ELR (cell line): Measurements from ENCODE around the gene TCEANC2.
"Not testable (repeated sequence)": the region's sequence is repeated elsewhere in the genome, so short reads cannot be mapped to it uniquely, and the experiment has no call there.

Experiments
- DNase-seq: peaks from one replicate; pipeline ENCODE4 v3.0.0-alpha.2; 2015; ENCODE audit warnings: low read depth

The TCEANC2 gene

DNA sequence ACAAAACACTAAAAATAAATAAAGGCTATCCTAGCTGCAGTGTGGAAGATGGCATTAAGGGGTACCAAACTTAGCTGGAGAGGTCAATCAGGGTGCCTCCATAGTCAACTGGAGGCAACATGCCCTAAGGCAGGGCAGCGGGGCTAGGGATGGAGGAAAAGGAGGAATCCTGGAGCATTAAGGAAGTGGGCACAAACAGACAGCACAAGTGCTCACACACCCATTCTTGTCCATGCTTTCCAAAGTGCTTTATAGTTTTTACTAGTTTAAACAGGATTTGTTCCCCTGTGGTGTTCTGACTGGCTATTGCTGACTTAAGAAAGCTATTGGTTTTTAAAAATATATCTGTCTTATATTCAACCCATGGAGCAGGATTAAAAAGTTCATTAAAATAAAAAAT, 33.3 kb downstream of the TCEANC2 start:
- DNase-seq, result no peak

DNA sequence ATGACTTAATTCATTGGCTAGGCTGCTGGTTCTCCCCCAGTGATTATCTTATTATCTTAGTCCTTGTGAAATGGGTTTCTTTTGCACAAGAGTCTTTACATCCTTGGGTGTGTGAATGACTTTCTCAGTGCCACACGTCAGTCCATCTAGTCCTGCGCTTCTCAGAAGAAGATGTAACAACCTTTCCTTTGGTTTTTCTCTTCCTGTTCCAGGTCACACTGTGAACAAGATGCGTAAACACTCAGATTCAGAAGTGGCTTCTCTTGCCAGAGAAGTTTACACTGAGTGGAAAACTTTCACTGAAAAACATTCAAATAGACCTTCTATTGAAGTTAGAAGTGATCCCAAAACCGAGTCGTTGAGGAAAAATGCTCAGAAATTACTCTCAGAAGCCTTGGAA, 35.0 kb downstream of the TCEANC2 start:
- DNase-seq, result no peak

DNA sequence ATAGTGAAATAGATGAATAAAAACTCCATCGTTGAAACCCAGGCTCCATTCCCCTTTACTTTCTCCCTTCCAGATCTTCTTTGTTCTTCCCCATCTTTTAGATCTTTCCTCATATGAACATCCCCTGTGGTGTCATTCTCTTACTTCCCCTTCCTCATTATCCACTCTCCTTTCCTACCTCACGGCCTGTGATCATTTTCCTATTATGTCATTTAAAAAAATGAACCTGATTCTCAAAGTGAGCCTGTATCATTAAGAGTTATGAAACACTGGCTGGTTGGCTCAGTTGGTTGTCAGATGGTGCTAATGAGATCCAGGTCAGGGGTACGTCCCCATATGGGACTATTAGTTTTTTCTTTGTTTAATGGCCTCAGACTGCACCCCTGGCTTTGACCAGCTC, 38.3 kb downstream of the TCEANC2 start:
- DNase-seq, result no peak

DNA sequence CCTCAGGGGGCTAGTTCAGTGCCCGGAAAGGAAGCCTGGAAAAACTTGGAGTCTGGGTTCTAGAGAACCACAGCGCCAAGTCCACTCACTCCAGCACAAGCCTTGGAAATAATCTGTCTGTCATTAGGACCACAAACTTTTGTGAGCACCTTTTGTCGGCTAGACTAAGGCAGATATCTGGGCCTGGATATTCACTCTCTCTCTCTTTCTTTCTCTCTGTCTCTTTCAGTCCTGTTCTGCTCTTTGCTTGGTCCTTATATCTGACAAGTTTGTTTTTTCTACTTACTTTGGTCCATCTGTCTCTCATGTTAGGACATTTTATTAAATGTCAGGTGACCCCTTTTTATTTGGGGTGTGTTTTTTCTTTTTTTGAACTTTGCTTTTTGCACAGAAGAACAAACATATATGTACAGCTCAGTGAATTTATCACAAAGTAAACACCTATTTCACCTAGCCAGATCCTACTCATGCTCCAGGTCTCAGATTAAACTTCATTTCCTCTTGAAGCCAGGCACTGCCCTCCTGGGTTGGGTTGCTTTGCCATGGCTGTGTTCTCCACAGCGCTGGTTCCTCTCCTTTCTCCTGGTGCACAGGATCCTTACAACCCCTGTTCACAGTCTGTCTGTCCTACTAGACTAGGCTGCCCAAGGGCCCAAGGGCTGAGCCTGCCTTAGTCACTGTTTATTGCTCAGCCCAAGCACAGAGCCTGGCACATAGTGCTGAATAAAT, 40.8 kb downstream of the TCEANC2 start:
- no peak for DNase-seq

DNA sequence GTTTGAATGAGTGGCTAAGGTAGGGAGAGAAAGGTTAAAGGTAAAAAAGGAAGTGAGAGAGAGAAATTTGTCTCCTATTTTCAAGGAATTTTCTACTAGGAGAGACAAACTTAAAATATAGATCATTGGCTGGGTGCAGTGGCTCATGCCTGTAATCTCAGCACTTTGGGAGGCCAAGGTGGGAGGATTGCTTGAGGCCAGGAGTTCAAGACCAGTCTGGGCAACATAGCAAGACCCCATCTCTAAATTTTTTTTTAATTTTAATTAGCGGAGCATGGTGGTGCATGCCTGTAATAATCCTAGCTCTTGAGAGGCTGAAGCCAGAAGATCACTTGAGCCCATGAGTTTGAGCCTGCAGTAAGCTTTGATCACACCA, 41.3 kb downstream of the TCEANC2 start:
- DNase-seq, result not testable (repeated sequence)

DNA sequence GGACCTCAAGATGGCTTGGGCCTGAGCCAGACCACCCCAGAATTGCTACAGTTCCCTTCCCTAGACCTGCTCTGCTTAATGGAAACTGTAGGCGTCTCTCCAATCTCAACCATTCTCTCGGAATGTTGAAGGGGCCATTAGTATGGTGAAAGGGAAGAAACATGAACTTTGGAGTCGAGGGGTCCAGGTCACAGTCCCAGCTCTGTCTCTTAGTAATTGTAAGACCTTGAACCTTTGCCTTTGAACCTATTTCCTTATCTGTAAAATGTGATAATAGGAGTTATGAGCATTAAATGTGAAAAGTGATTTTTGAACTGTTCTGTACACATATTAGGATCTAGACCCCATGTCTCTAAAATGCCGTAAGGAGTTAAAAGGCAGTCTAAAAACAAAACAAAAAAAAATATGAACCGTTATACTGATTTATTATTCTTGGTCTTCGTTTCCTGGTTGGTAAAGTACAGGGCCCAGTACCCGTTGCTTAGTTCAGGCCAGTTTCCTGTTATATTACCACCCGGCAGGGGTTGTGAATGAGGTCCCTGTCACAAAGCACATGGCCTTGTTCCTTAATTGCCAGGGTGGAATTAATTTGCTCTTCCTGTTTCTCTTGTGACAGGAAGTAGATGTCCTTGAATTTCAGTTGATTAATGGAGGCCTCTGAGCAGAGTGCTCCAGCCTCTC, 42.3 kb downstream of the TCEANC2 start:
- DNase-seq, result no peak

DNA sequence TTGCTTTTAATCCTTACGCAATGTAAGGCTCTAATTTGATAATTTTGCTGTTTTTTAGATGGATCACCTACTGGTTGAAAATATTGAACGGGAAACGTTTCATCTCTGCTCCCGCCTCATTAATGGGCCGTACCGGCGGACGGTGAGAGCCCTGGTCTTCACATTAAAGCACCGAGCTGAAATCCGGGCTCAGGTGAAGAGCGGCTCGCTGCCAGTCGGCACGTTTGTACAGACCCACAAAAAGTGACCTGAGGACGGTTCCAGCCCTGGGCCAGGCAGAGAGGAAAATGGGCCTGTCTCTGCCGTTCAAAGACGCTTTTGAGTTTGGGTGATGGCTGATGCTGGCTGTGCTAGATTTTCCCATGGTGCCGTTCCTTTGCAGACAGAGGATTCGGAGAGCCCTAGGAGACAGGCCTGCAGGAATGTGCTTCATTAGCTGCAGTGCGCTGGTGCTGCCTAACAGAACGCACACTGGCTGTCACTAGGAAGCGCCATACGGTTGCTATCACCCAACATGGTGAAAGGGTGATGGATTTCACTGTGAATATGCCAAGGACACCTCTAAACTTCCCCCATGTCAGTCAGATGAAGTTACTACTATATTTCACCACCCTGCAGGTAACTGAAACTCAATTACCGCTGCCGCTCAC, 42.9 kb downstream of the TCEANC2 start:
- no peak for DNase-seq

DNA sequence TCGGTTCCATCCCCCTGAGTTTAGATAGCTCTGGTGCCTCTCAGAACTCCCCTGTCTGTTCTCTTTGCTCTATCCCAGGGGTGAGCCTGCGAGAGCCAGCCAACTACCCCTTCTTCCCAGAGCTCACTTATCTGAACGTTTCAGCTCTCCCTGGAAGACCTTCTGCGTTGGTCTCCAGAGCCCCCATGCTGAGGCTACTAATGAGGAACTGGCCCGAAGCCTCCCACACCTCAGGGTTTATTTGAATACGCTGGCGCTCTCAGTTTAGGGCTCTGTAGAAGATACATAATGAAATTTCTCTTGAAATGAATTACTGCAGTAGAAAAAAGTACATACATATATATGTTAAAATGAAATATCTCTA, 43.5 kb downstream of the TCEANC2 start:
- DNase-seq, result no peak

DNA sequence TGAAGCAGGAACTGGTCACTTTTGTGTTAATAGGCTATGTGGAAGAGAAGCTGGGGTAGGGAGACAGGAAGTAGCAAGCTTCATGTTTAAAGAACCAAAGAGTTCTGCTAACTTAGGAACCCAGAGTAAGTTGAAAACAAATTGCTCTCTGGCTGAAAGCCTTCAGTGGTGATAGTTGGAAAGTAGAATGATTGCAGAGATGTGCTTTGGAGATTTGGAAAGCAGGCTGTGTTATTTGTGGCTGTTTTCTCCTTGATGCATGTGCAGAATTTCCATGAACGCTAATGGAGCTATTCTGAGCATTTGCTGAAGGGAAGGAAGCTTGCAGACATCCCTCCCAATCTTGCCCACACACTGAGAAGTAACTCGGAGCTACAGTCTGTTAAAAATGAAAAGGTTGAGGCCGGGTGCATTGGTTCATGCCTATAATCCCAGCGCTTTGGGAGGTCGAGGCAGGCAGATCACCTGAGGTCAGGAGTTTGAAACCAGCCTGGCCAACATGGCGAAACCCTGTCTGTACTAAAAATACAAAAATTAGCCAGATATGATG, 45.7 kb downstream of the TCEANC2 start:
- DNase-seq, result no peak

DNA sequence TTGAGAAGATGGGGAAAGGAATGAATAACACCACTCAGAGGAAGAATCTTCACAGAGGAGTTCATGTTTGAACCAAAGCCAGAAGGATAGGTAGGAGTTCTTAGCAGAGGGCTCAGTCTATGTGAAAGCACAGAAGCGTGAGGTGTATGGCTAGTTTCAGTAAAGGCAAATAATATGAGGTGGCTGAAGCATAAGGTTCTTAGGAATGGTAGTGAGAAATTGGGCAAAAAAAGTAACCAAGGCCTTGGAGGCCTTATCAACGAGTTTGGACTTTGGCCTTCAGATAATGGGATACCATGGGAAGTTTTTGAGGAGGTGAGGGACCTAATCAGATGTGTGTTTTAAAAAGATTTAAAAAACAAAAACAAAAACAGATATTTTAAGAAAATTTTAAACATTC, 47.1 kb downstream of the TCEANC2 start:
- DNase-seq, result no peak

DNA sequence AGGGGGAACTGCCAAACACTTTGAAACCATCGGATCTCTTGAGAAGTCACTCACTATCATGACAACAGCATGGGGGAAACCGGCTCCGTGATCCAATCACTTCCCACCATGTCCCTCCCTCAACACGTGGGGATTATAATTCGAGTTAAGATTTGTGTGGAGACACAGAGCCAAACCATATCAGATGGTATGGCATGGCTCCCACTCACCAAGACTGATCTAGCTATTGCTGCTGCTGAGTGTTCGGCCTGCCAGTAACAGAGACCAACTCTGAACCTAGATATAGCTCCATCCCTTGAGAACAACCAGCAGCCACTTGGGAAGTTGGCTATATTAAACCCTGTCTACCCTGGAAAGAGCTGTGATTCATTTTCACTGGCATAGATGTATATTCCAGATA, 50.0 kb downstream of the TCEANC2 start:
- DNase-seq, result no peak

DNA sequence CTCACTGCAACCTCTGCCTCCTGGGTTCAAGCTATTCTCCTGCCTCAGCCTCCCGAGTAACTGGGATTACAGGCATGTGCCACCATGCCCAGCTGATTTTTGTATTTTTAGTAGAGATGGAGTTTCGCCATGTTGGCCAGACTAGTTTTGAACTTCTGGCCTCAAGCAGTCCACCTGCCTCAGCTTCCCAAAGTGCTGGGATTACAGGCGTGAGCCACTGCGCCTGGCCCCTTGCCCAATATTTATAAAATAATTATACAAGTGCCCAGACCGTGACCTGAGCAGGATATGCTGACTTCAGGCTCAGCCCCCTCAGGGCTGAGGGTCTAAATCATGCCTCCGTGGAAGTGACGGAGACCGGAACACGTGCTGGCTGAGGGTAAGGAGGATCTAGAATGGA, 51.2 kb downstream of the TCEANC2 start:
- not testable (repeated sequence) for DNase-seq

DNA sequence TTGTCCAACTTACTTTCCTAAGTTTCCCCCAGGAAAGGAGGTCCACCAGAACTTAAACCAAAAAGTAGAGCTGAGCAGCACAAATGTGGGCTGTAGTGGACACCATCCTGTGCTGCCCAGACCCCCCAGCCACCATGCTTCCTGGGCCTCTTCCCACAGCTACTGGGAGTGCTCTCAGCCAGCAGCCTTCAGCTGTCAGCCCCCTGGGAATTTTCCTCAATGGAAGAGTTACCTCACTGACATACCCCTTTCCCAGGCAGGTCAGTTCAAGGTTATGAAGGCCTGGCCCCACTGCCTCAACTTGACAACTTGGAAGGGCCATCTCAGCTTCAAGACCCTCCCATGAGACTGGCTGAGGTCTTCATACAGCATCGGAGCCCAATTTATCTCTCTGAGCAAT, 51.7 kb downstream of the TCEANC2 start:
- DNase-seq, result no peak

DNA sequence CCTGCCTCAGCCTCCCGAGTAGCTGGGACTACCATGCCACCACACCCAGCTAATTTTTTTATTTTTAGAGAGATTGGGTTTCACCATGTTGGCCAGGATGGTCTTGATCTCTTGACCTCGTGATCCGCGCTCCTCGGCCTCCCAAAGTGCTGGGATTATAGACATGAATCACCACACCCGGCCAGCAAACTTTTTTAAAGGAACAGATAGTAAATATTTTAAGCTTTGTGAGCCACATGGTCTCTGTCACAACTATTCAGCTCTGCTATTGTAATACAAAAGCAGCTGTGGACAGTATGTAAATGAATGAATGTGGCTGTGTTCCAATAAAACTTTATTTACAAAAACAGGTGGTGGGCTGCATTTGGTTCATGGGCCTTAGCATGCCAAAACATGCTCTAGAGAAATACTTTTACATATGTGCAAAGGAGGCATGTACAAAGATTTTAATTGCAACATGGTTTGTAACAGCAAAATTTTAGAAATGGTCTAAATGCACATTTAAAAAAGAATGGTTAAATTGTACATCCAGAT, 52.4 kb downstream of the TCEANC2 start:
- DNase-seq, result no peak

DNA sequence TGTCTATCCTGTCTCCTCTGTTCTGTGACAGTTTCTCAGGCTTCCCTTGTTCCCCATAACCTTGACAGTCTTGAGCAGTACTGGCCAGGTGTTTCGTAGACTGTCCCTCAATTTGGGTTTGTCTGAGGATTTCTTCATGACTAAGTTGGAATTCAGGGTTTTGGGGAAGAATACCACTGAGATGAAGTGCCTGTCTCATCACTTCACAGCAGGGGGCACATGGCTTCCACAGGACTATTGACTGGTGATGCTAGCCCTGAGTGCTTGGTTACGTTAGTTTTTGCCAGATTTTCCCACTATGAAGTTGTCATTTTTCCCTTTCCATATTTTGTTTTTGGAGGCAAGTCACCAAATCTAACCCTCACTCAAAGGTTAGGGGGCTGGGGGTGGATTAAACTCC, 53.7 kb downstream of the TCEANC2 start:
- peak; percentile 56 for DNase-seq

DNA sequence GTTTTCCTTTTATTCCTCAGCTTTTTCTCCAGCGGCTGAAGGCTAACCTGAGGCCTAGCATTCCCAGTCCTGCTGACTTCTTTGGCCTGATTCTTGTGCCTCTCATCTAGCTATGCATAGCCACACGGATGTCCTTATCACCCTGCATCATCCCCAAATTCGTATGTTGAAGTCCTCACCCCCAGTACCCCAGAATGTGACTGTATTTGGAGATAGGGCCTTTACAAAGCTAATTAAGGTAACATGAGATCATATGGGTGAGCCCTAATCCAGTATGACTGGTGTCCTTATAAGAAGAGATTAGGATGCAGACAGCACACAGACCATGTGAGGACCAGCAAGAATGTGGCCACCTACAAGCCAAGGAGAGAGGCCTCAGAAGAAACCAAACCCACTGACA, 54.7 kb downstream of the TCEANC2 start:
- DNase-seq, result no peak

DNA sequence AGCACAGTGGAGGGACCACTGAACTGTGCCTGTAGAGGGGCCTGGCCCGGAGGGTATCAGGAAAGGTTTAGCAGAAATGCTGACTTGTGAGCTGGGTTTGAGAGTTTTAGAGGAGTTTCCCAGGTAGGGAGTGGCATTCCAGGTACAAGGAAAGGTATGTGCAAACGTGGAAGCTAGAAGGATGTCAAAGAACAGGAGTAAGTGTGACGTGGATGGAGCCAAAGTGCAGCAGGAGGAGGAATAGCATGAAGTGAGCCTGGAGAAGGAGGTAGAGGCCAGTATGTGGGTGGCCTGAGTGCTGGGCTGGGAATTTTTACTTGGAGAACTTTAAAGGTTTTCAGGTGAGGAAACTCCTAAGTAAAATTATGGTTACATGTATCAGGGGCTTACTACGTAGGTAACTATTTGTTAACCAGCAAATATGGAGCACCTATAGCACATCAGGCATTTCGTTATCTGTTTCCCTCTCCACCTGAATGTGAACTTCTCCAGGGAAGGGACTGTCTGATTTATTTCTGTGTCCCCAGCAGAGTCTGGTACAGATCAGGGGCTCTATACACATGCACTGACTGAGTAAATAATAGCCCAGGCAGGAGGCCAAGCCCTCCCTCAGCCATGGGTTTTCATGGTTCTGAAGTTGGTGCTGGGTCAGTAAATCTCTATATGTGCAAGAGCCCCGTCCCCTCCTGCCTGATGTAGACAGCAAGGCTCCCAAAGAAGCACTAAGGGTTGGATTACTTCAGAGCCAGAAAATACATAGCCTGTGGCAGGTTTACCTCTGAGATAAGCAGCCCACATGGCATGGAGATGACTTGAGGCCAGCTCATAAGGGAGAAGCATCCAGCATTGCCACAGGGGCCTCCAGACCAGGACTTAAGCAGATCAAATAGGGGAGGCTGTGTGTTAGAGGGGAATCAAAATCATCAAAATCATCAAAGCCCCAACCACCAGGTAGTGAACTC, 56.0 kb downstream of the TCEANC2 start:
- no peak for DNase-seq

DNA sequence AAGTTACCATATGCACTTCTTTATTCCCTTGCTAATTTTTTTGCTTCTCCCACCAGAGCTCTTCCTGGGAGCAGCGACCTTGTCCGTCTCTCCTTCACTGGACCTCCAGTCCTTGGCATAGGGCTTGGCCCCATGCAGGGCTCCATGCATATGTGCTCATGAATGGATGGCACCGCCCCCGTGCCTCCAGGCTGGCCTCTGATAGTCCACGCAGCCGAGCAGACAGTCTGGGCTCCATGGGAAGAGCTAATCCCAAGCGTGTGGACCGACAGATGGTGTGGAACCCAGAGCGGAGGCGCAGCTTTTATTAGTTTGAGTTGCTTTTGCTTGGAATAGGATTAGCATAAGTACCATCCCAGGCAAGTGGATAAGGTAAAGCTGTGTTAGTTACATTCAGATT, 57.6 kb downstream of the TCEANC2 start:
- no peak for DNase-seq

DNA sequence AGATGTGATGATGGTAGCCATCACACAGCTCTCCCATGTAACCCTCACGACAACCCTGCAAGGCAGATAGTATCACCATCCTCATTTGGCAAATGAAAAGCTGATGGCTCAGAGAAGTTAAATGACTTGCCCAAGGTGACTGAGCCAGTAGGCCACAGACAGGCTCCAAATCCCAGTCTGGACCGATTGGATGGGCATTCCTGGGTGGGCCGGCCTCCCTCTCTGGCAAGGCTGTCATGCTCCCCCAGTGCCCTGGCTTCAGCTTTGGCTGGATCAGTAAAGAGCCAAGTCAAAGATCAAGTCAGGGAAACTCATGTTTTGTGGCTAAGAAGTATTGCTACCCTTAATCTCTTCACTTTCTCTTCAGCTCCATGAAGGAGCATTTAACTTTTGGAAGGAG, 58.2 kb downstream of the TCEANC2 start:
- no peak for DNase-seq

DNA sequence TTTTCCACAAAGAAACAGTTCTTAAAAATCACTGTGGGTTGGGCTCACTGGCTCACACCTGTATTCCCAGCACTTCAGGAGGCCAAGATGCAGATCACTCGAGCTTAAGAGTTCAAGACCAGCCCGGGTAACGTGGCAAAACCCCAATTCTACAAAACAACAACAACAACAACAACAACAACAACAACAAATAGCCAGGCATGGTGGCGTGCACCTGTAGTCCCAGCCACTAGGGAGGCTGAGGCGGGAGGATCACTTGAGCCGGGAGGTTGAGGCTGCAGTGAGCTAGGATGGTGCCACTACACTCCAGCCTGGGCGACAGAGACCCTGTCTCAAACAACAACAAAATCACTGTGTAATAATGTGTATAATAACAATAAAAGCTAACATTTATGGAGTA, 58.6 kb downstream of the TCEANC2 start:
- no peak for DNase-seq

DNA sequence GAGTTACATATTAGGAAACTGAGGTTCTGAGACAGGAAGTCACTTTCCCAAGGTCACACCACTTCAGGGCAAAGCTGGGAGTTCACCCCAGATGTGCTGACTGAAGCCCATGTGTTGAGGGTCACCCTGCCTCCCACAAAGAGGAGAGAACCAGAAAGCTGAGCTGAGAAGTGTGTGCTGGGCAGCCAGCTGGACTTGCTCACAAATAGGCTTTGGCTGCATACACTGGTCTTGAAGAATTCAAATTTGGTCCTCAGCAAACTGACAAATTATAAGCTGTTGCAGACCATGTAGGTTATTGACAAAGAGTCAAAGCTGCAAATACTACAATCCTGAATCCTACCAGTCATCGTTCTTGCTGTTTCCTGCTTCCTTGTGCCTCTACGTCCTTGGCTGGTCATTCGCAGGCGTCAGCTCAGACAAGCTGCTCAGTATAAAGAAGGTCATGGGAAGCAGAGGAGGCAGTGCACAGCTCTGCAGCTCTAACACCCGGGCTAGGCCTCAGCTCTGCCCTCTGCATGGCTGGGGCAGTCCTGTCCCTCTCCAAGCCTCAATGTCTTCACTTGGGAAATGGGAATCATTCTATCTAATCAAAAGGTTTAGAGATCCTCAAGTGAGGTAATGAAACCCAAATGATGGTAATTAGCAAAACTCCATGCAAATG, 59.4 kb downstream of the TCEANC2 start:
- no peak for DNase-seq
